K562 (cell line): ENCODE results near the gene AP1M2. TPM values are rescaled to one million over a fixed set of nuclear protein-coding genes. Genes with fewer than 3 reads are reported as not detected.

Experiments used
- BRCA1 ChIP-seq, 2 experiments: fragments of 450-650 bp in 1 of 2; sonication (generic) in 1 of 2; formaldehyde crosslinking in 1 of 2; IDR thresholded peaks; 2 replicates each; pipeline versions ENCODE4 v1.5.0 to v1.6.1; 2017 to 2020; ENCODE audit warnings: mild to moderate bottlenecking in 1 of 2, missing genetic modification reagents in 1 of 2
- CREB3L1 ChIP-seq: fragments of 450-650 bp; IDR thresholded peaks from 2 replicates; pipeline ENCODE4 v1.6.1; 2014; ENCODE audit warnings: low read depth, mild to moderate bottlenecking, moderate library complexity, borderline replicate concordance
- CREBBP ChIP-seq: IDR thresholded peaks from one replicate; pipeline ENCODE4 v1.6.1; 2012; ENCODE audit warnings: low read depth, mild to moderate bottlenecking, control low read depth, inconsistent platforms, low read length
- MCM3 ChIP-seq: fragments of 450-650 bp; IDR thresholded peaks from 2 replicates; pipeline ENCODE4 v1.6.1; 2016
- MGA ChIP-seq: fragments of 450-650 bp; IDR thresholded peaks from 2 replicates; pipeline ENCODE4 v1.6.1; 2016; ENCODE audit warnings: mild to moderate bottlenecking, moderate library complexity
- NRF1 ChIP-seq, 2 experiments: fragments of 450-650 bp; IDR thresholded peaks in 1 of 2; conservative IDR thresholded peaks in 1 of 2; 2 replicates each; pipeline ENCODE4 v1.6.1; 2014; ENCODE audit warnings: mild to moderate bottlenecking in 2 of 2
- RFX1 ChIP-seq: fragments of 450-650 bp; IDR thresholded peaks from 2 replicates; pipeline ENCODE4 v1.6.1; 2016; ENCODE audit warnings: mild to moderate bottlenecking, moderate library complexity
- SMAD4 ChIP-seq: fragments of 250-450 bp; sonication (Bioruptor Pico); conservative IDR thresholded peaks from 2 replicates; pipeline ENCODE4 v1.8.0; 2021; ENCODE audit warnings: inconsistent platforms, mild to moderate bottlenecking, moderate library complexity
- SMARCA4 ChIP-seq: fragments of 450-650 bp; IDR thresholded peaks from 2 replicates; pipeline ENCODE4 v1.6.1; 2016
- SNIP1 ChIP-seq: fragments of 450-650 bp; IDR thresholded peaks from 2 replicates; pipeline ENCODE4 v1.7.1; 2017; ENCODE audit warnings: low read depth, mild to moderate bottlenecking
- SP1 ChIP-seq: sonication (generic); formaldehyde crosslinking; IDR thresholded peaks from 2 replicates; pipeline ENCODE4 v1.8.1; 2022; ENCODE audit warnings: mild to moderate bottlenecking, missing genetic modification reagents
- TOE1 ChIP-seq, 2 experiments: fragments of 450-650 bp in 1 of 2; sonication (generic) in 1 of 2; formaldehyde crosslinking in 1 of 2; IDR thresholded peaks; 2 replicates each; pipeline versions ENCODE4 v1.7.1 to v1.8.0; 2016 to 2022; ENCODE audit warnings: borderline replicate concordance in 2 of 2, mild to moderate bottlenecking in 2 of 2, antibody characterized with exemption in 1 of 2, inconsistent platforms in 1 of 2, low read depth in 1 of 2, missing genetic modification reagents in 1 of 2, moderate library complexity in 1 of 2
- ZNF12 ChIP-seq: sonication (generic); formaldehyde crosslinking; IDR thresholded peaks from 2 replicates; pipeline ENCODE4 v1.4.0; 2020; ENCODE audit warnings: mild to moderate bottlenecking, missing genetic modification reagents
- ZNF224 ChIP-seq: sonication (generic); formaldehyde crosslinking; IDR thresholded peaks from 2 replicates; pipeline ENCODE4 v1.8.0; 2022; ENCODE audit warnings: mild to moderate bottlenecking, missing genetic modification reagents
- ZNF561 ChIP-seq: fragments of 450-650 bp; formaldehyde crosslinking; conservative IDR thresholded peaks from 2 replicates; pipeline ENCODE4 v1.4.0; 2020; ENCODE audit warnings: mild to moderate bottlenecking, moderate library complexity
- polyA plus RNA-seq, 8 experiments: library from polyadenylated mRNA; depleted of rRNA in 4 of 8; stranded (reverse) in 5 of 8; unstranded in 3 of 8; fragments of >200 nt; fragmentation: Nextera tagmentation in 2 of 8; fragmentation: Illumina TruSeq in 1 of 8; extraction: Ambion mirVana in 2 of 8; extraction: Trizol in 1 of 8; gene quantifications; 2 replicates each; pipeline versions ENCODE4 v1.2.1 to v1.2.3, GENCODE V29; 2011 to 2014; ENCODE audit warnings: inconsistent platforms in 1 of 8, missing spikeins in 1 of 8
- total RNA-seq, 7 experiments: library from RNA; depleted of rRNA in 6 of 7; stranded (reverse); fragments of >200 nt in 6 of 7; fragmentation: Illumina TruSeq in 2 of 7; extraction: Trizol in 2 of 7; gene quantifications; 2 replicates each; pipeline versions ENCODE4 v1.2.1 to v1.2.3, GENCODE V29; 2011 to 2021; ENCODE audit warnings: low replicate concordance in 1 of 7

AP1M2 gene
- total and polyA plus RNA-seq, 9 of the 15 experiments (the other 6 are each of a cell fraction or from before 2014, with no cell fraction given) = 0.33 to 1.4 (median 0.89) TPM; not detected in 1

GRCh38 chr19:10568826-10569651 is 18.1 kb downstream of the AP1M2 start, which contains the start of gene CDKN2D (continued):
- TF ChIP-seq MGA (peak; percentile 93), NRF1 (conservative IDR thresholded peaks at IDR 0.05 in 1 of 2, IDR thresholded peaks at IDR 0.05 in 1 of 2) (peak; percentile 95), SNIP1 (no peak), BRCA1 (IDR thresholded peaks at IDR 0.05) (no peak), BRCA1 (CRISPR knock-in tag; IDR thresholded peaks at IDR 0.05) (no peak), ZNF224 (CRISPR knock-in tag) (no peak), CREB3L1 (peak; percentile 90), RFX1 (peak; percentile 89), SP1 (CRISPR knock-in tag) (peak; percentile 90), ZNF561 (CRISPR knock-in tag) (no peak), SMARCA4 (no peak), ZNF12 (CRISPR knock-in tag) (no peak), TOE1 (IDR thresholded peaks at IDR 0.05; ENCODE audit: borderline replicate concordance) (peak; percentile 60), TOE1 (CRISPR knock-in tag; IDR thresholded peaks at IDR 0.05; ENCODE audit: borderline replicate concordance, low read depth) (no peak), SMAD4 (CRISPR knock-in tag) (peak; percentile 80), CREBBP (no peak), MCM3 (no peak)
